ENCODE measurements around the gene SEMA3F. TPM values are rescaled to one million over a fixed set of nuclear protein-coding genes. Genes with fewer than 3 reads are reported as not detected.

SEMA3F gene
- total and polyA plus RNA-seq, 2 donors (not counting 3 experiments of a cell fraction or from before 2014, with no cell fraction given) = 65.8 to 99.1 TPM

DNA sequence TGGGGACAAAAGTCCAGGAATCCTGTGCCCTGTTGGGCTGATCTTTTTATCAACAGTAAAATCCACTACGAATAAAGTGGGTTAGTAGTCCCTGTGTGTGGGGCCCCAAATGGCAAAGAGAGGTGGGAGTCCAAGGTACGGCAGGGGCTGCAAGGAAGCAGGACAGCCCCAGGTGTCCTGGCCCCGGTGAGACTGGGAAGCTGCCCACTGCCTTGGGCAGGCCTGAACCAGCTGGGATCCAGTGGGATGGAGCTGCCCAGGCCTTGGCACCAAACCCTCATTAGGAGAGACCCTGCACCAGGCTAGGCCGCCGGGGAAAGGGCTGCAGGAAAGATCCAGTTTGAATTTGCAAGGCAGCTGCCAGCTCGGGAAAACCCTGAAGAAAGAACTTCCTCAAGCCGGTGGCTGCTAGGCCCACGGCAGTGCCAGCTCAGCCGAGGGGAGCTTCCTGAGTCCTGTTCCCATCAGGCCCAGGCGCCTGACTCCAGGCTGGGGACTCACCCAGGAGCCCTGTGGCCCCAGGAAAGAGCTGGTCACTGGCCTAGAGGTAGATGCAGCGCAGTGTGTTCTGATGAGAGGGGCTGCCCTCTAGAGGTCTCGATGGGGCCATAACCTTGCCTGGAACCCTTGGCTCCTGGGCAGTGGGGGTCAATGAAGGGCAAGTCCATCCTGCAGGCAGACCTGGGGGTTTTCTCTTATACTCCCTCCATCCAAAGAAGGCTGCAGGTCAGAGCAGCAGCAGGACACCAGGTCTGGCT lies 66.5 kb downstream of the SEMA3F start:
- H3K4me2 ChIP-seq (ENCODE audit: insufficient read depth, low read length) = no peak overlapping the region
- intact Hi-C loops (cut with micrococcal nuclease) (no loop called here), dilution Hi-C loops (cut with MboI; ENCODE audit: extremely low pct_ligation_motif_present, low sequenced_read_pairs) (no loop called here)
- no peaks in the 10 kb centered on the region for H3K9me3 ChIP-seq (replicated peaks; ENCODE audit: control insufficient read depth, insufficient read depth, low read length)
- H3K9me1 ChIP-seq (replicated peaks; ENCODE audit: control insufficient read depth, extremely low read depth, insufficient read depth, low read length) = no peaks in the 10 kb centered on the region
- H3K4me1 ChIP-seq (ENCODE audit: control insufficient read depth, extremely low read depth, insufficient read depth, low read length) = peaks cover 3% of the 10 kb centered on the region
- TF ChIP-seq, protein P1, sequence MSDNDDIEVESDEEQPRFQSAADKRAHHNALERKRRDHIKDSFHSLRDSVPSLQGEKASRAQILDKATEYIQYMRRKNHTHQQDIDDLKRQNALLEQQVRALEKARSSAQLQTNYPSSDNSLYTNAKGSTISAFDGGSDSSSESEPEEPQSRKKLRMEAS (IDR thresholded peaks at IDR 0.05; ENCODE audit: insufficient read depth, insufficient read length) = no peak
- TF ChIP-seq POLR2A (IDR thresholded peaks at IDR 0.05; ENCODE audit: low read depth, low read length) = no peak
- TF ChIP-seq MYC (IDR thresholded peaks at IDR 0.05; ENCODE audit: low read depth, low read length) = no peak
- no peak overlapping the region for H2AFZ ChIP-seq (ENCODE audit: low read depth, low read length)
- no peak for FAIRE-seq
- CTCF ChIA-PET = interaction anchor here (0.8 to 10.5 kb wide), 4 partner anchors 23 to 39 kb away, joined by 3 to 314 read pairs (median 4); partner anchors contain the start of gene GNAT1
- H3K27me3 ChIP-seq (ENCODE audit: control insufficient read depth in 2 of 2, insufficient read depth in 2 of 2, low read length in 2 of 2) = no peaks in the 10 kb centered on the region
- no peak overlapping the region for H3K27ac ChIP-seq (ENCODE audit: insufficient read depth, low read depth, low read length)
- no peaks in the 10 kb centered on the region for H3K79me2 ChIP-seq (ENCODE audit: control insufficient read depth, insufficient read depth, low read length)
- POLR2A ChIA-PET = no interaction called here
- no peaks in the 10 kb centered on the region for H4K20me1 ChIP-seq (replicated peaks; ENCODE audit: control insufficient read depth, extremely low read depth, insufficient read depth, low read length)
- H3K9ac ChIP-seq (replicated peaks; ENCODE audit: extremely low read depth, insufficient read depth, low read length) = no peak overlapping the region
- DNase-seq (ENCODE audit: low read depth, low spot score) = no peak
- H3K4me3 ChIP-seq (replicated peaks in 1 of 3; ENCODE audit: insufficient read depth in 1 of 3, low read depth in 1 of 3, low read length in 3 of 3) = no peak overlapping the region
- no peaks in the 10 kb centered on the region for H3K36me3 ChIP-seq (ENCODE audit: control insufficient read depth in 2 of 2, extremely low read depth in 1 of 2, insufficient read depth in 2 of 2, low read length in 2 of 2)
- no TSS peak for BruUV-seq (replicated peaks)

DNA sequence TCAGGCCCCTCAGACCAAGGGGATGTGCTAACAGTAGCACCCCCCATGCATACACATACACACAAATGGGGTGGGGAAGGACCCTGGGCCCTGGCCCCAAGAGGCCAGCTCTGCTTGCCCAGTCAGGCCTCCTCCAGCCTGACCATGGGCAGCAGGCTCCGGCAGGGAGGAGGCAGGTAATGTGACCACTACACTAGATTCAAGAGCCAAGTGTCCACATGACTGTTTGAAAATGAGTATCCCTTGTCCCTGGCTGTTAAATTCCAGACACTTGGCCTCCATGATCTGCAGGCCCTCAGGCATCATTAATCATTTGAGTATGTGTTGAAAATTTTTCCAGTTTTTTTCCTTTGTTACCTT lies 67.0 kb downstream of the SEMA3F start:
- no peak overlapping the region for H3K27ac ChIP-seq (ENCODE audit: insufficient read depth, low read depth, low read length)
- H3K9ac ChIP-seq (replicated peaks; ENCODE audit: extremely low read depth, insufficient read depth, low read length) = no peak overlapping the region
- no peaks in the 10 kb centered on the region for H3K9me3 ChIP-seq (replicated peaks; ENCODE audit: control insufficient read depth, insufficient read depth, low read length)
- dilution Hi-C loops (cut with MboI; ENCODE audit: extremely low pct_ligation_motif_present, low sequenced_read_pairs) (no loop called here), intact Hi-C loops (cut with micrococcal nuclease) (no loop called here)
- no peak overlapping the region for H2AFZ ChIP-seq (ENCODE audit: low read depth, low read length)
- DNase-seq (ENCODE audit: low read depth, low spot score) (no peak), FAIRE-seq (no peak)
- CTCF ChIA-PET = interaction anchor here (0.8 to 10.5 kb wide), 5 partner anchors 19 to 38 kb away, joined by 3 to 314 read pairs (median 3); partner anchors contain the start of gene GNAT1
- no peaks in the 10 kb centered on the region for H4K20me1 ChIP-seq (replicated peaks; ENCODE audit: control insufficient read depth, extremely low read depth, insufficient read depth, low read length)
- H3K9me1 ChIP-seq (replicated peaks; ENCODE audit: control insufficient read depth, extremely low read depth, insufficient read depth, low read length) = no peaks in the 10 kb centered on the region
- TF ChIP-seq POLR2AphosphoS5 (IDR thresholded peaks at IDR 0.05; ENCODE audit: insufficient read depth, low read depth, low read length) (no peak), MYC (IDR thresholded peaks at IDR 0.05; ENCODE audit: low read depth, low read length) (no peak), JUN (IDR thresholded peaks at IDR 0.05; ENCODE audit: borderline replicate concordance, insufficient read depth, insufficient read length, low read depth) (no peak), EZH2 (IDR thresholded peaks at IDR 0.05; ENCODE audit: borderline replicate concordance, low read depth, low read length, severe bottlenecking) (no peak), GATA2 (IDR thresholded peaks at IDR 0.05; ENCODE audit: insufficient read depth, insufficient read length, low read depth, low read length) (no peak), FOS (IDR thresholded peaks at IDR 0.05; ENCODE audit: borderline replicate concordance, insufficient read depth, low read length) (no peak), POLR2A (IDR thresholded peaks at IDR 0.05; ENCODE audit: low read depth, low read length) (no peak)
- TF ChIP-seq, protein P1 (IDR thresholded peaks at IDR 0.05; ENCODE audit: insufficient read depth, insufficient read length) = no peak
- TF ChIP-seq, protein P2, sequence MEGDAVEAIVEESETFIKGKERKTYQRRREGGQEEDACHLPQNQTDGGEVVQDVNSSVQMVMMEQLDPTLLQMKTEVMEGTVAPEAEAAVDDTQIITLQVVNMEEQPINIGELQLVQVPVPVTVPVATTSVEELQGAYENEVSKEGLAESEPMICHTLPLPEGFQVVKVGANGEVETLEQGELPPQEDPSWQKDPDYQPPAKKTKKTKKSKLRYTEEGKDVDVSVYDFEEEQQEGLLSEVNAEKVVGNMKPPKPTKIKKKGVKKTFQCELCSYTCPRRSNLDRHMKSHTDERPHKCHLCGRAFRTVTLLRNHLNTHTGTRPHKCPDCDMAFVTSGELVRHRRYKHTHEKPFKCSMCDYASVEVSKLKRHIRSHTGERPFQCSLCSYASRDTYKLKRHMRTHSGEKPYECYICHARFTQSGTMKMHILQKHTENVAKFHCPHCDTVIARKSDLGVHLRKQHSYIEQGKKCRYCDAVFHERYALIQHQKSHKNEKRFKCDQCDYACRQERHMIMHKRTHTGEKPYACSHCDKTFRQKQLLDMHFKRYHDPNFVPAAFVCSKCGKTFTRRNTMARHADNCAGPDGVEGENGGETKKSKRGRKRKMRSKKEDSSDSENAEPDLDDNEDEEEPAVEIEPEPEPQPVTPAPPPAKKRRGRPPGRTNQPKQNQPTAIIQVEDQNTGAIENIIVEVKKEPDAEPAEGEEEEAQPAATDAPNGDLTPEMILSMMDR (IDR thresholded peaks at IDR 0.05; ENCODE audit: extremely low read depth in 1 of 2, insufficient read depth in 1 of 2, low read depth in 1 of 2, low read length in 2 of 2) = no peak
- POLR2A ChIA-PET = no interaction called here
- H3K4me1 ChIP-seq (ENCODE audit: control insufficient read depth, extremely low read depth, insufficient read depth, low read length) = peaks cover 7% of the 10 kb centered on the region
- no peaks in the 10 kb centered on the region for H3K27me3 ChIP-seq (ENCODE audit: control insufficient read depth in 2 of 2, insufficient read depth in 2 of 2, low read length in 2 of 2)
- no peak overlapping the region for H3K4me3 ChIP-seq (replicated peaks in 1 of 3; ENCODE audit: insufficient read depth in 1 of 3, low read depth in 1 of 3, low read length in 3 of 3)
- H3K4me2 ChIP-seq (ENCODE audit: insufficient read depth, low read length) = no peak overlapping the region
- BruUV-seq (replicated peaks) = no TSS peak
- no peaks in the 10 kb centered on the region for H3K79me2 ChIP-seq (ENCODE audit: control insufficient read depth, insufficient read depth, low read length)
- H3K36me3 ChIP-seq (ENCODE audit: control insufficient read depth in 2 of 2, extremely low read depth in 1 of 2, insufficient read depth in 2 of 2, low read length in 2 of 2) = no peaks in the 10 kb centered on the region

All from endothelial cell of umbilical vein (primary cell).